NCI-H1092 treated with DMSO at 0.1 percent for 48 hours (cell line): ENCODE data around the gene GLTP.

ENCODE experiments used
- DNase-seq: peaks from one replicate; lab custom pipeline; 2025; lab: John Stamatoyannopoulos, UW

Gene GLTP

GRCh38 chr12:109842021-109842420 lies 38.3 kb downstream of the GLTP start:
- no peak for DNase-seq

GRCh38 chr12:109841356-109841755 lies 39.0 kb downstream of the GLTP start:
- DNase-seq, result no peak

GRCh38 chr12:109840305-109841074 lies 39.9 kb downstream of the GLTP start:
- DNase-seq, result peak; percentile 16

GRCh38 chr12:109839444-109839843 lies 40.9 kb downstream of the GLTP start:
- DNase-seq, result no peak

GRCh38 chr12:109836916-109837315 lies 43.4 kb downstream of the GLTP start:
- DNase-seq, result no peak

- DNase-seq, result no peak
These were observed 44.5 kb downstream of the GLTP start for GRCh38 chr12:109835827-109836226.

GRCh38 chr12:109833307-109834189 lies 46.8 kb downstream of the GLTP start, which contains the start of gene TRPV4:
Gene TRPV4 (minus strand): TSS chr12:109833398. CDS start chr12:109814796, 18,602 bp downstream.
- DNase-seq, result no peak

- DNase-seq, result no peak
These were observed 47.6 kb downstream of the GLTP start for GRCh38 chr12:109832541-109833306.

- DNase-seq, result no peak
These were observed 48.4 kb downstream of the GLTP start for GRCh38 chr12:109831929-109832328.

- DNase-seq, result no peak
These were observed 49.0 kb downstream of the GLTP start for GRCh38 chr12:109831365-109831764.

- DNase-seq, result no peak
These were observed 49.6 kb downstream of the GLTP start for GRCh38 chr12:109830718-109831117.

GRCh38 chr12:109830267-109830666 lies 50.1 kb downstream of the GLTP start:
- no peak for DNase-seq

GRCh38 chr12:109829667-109830066 lies 50.7 kb downstream of the GLTP start:
- no peak for DNase-seq

GRCh38 chr12:109828754-109829511 lies 51.4 kb downstream of the GLTP start:
- DNase-seq, result no peak

- no peak for DNase-seq
These were observed 52.5 kb downstream of the GLTP start for GRCh38 chr12:109827566-109828550.

- DNase-seq, result no peak
These were observed 53.3 kb downstream of the GLTP start for GRCh38 chr12:109827080-109827479.

- DNase-seq, result no peak
These were observed 55.6 kb downstream of the GLTP start for GRCh38 chr12:109824731-109825130.

- DNase-seq, result no peak
These were observed 57.4 kb downstream of the GLTP start for GRCh38 chr12:109822951-109823411.

GRCh38 chr12:109822416-109822815 lies 57.9 kb downstream of the GLTP start:
- DNase-seq, result no peak

GRCh38 chr12:109821968-109822367 lies 58.4 kb downstream of the GLTP start:
- DNase-seq, result no peak
